Neural cell (in vitro differentiated cells): ENCODE data around the gene HEPACAM.

ENCODE experiments used
- CTCF ChIP-seq: fragments of 450-650 bp; IDR thresholded peaks from 2 replicates; pipeline ENCODE4 v1.5.1; 2014; ENCODE audit warnings: antibody characterized with exemption, mild to moderate bottlenecking, moderate library complexity; ENCODE audit not compliant: poor library complexity, severe bottlenecking
- POLR2AphosphoS5 ChIP-seq: IDR thresholded peaks from 2 replicates; pipeline ENCODE4 v1.6.1; 2012
- REST ChIP-seq: IDR thresholded peaks from 2 replicates; pipeline ENCODE4 v1.6.1; 2012; ENCODE audit warnings: borderline replicate concordance

DNA sequence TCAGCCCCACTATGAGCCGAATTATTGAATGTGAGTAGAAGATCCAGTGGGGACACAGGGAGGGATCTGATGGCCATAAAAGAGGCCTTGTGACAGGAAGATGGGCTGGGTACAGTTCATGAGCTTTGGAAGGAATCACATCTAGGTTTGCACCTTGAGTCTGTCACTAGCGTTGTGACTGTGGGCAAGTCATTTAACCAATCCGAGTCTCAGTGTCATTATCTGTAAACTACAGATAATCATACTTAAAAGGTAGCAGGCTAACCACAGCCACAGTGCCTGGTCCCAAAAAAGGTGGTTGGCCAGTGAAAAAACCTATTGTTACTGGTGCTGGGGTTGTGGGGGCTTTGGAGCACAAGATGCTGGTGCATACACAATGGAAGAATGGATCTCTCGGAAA is 13.0 kb downstream of the HEPACAM start:
- no peak for TF ChIP-seq POLR2AphosphoS5
- TF ChIP-seq CTCF, result no peak
- TF ChIP-seq REST, result no peak
